Tibial nerve (tissue), 4 donors: Measurements from ENCODE around the gene AP2A2. TPM values are rescaled to one million over a fixed set of nuclear protein-coding genes. Genes with fewer than 3 reads are reported as not detected.

Source experiments
- DNase-seq, 2 donors: peaks; one replicate each; pipeline ENCODE4 v3.0.0-alpha.2; 2019; ENCODE audit warnings: low spot score in 2 of 2
- H3K27ac ChIP-seq, 4 donors: fragments of 200-600 bp; sonication (generic) in 3 of 4; one replicate each; pipeline ENCODE4 v1.5.1; 2017 to 2019; ENCODE audit warnings: mild to moderate bottlenecking in 1 of 4
- H3K27me3 ChIP-seq, 2 donors: fragments of 200-600 bp; sonication (generic) in 1 of 2; one replicate each; pipeline versions ENCODE4 v1.5.1 to v1.6.0; 2017 to 2019
- H3K36me3 ChIP-seq, 3 donors: fragments of 200-600 bp; sonication (generic); one replicate each; pipeline ENCODE4 v1.5.1; 2018 to 2019
- H3K4me1 ChIP-seq, 4 donors: fragments of 200-600 bp; sonication (generic) in 3 of 4; one replicate each; pipeline ENCODE4 v1.5.1; 2017 to 2019
- H3K4me3 ChIP-seq, 4 donors: fragments of 200-600 bp; sonication (generic) in 3 of 4; one replicate each; pipeline ENCODE4 v1.5.1; 2017 to 2019; ENCODE audit warnings: mild to moderate bottlenecking in 1 of 4, moderate library complexity in 1 of 4
- H3K9me3 ChIP-seq, 4 donors: fragments of 200-600 bp; sonication (generic) in 3 of 4; one replicate each; pipeline ENCODE4 v1.5.1; 2017 to 2019
- EP300 ChIP-seq, 2 donors: sonication (generic); formaldehyde crosslinking; IDR thresholded peaks; one replicate each; pipeline ENCODE4 v1.6.1; 2017; ENCODE audit warnings: antibody characterized with exemption in 2 of 2, mild to moderate bottlenecking in 1 of 2
- POLR2A ChIP-seq, 2 donors: fragments of 450-650 bp; IDR thresholded peaks; one replicate each; pipeline ENCODE4 v1.6.1; 2017; ENCODE audit warnings: antibody characterized with exemption in 2 of 2, mild to moderate bottlenecking in 2 of 2, moderate library complexity in 2 of 2
- WGBS, 2 donors: methylation state at CpG; one replicate each; pipeline ENCODE4 v1.1.5; 2018; 5-methylcytosine and 5-hydroxymethylcytosine counted together
- total RNA-seq, 4 donors: library from RNA; depleted of rRNA; stranded (reverse); fragments of >200 nt; gene quantifications; one replicate each; pipeline ENCODE4 v1.1.0, GENCODE V29; 2016
- TF ChIP-seq, protein P1 (sequence below), 5 experiments: fragments of 200-600 bp in 3 of 5; fragments of 450-650 bp in 2 of 5; sonication (generic) in 3 of 5; IDR thresholded peaks; one replicate each; pipeline ENCODE4 v1.5.1; 2016 to 2019; ENCODE audit warnings: antibody characterized with exemption in 5 of 5, mild to moderate bottlenecking in 3 of 5, moderate library complexity in 2 of 5

Gene AP2A2
- total RNA-seq, 4 donors from 2014 or later: 70.8 to 136 (median 90.3) TPM

DNA sequence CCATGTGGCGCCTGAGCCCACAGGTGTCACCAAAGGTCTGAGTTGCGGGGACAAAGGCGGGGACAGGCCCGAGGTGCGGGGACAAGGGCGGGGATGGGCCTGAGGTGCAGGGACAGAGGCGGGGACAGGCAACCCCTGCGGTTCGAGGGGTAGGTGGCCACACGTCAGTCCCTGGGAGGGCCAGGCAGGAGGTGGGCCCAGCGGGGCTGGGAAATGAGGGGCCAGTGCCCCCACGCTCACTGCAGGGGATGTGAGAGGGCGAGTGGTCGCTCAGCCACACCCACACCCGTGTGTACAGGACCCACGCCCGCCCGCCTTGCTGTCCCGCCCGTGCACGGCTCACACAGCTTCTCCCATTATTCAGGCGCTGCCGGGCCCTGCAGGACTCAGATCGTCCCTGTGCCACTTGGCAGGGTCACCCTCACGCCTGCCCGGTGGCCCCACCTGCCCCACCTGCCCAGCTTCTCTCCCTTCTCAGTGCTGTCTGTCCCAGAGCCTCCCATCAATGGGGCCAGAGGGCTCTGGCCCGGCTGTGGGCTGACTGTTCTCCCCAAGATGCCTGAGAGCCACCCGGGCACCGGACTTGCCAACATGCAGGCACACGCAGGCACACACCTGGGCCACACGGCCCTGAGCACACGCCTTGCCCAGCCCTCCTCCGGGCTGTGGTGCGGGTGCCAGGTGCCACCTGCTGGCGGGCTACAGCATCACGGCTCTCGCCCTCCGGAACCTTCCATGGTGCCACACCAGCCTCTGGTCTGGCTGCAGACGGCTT, 125.1 kb downstream of the AP2A2 start:
- Histone ChIP-seq H3K27me3 (peaks cover 0 to 63% of the 10 kb centered on the region in 2 donors), H3K36me3 (no peaks in the 10 kb centered on the region), H3K27ac (no peak overlapping the region), H3K9me3 (no peaks in the 10 kb centered on the region), H3K4me3 (no peak overlapping the region), H3K4me1 (peaks cover 0 to 9% (median 0%) of the 10 kb centered on the region in 4 donors)
- WGBS, 2 donors: 40 to 57% methylated on average over 24 to 29 of the region's 39 CpGs
- TF ChIP-seq, protein P1, sequence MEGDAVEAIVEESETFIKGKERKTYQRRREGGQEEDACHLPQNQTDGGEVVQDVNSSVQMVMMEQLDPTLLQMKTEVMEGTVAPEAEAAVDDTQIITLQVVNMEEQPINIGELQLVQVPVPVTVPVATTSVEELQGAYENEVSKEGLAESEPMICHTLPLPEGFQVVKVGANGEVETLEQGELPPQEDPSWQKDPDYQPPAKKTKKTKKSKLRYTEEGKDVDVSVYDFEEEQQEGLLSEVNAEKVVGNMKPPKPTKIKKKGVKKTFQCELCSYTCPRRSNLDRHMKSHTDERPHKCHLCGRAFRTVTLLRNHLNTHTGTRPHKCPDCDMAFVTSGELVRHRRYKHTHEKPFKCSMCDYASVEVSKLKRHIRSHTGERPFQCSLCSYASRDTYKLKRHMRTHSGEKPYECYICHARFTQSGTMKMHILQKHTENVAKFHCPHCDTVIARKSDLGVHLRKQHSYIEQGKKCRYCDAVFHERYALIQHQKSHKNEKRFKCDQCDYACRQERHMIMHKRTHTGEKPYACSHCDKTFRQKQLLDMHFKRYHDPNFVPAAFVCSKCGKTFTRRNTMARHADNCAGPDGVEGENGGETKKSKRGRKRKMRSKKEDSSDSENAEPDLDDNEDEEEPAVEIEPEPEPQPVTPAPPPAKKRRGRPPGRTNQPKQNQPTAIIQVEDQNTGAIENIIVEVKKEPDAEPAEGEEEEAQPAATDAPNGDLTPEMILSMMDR (IDR thresholded peaks at IDR 0.05): peak; percentile 75 to 93 (median 82)
- TF ChIP-seq EP300 (IDR thresholded peaks at IDR 0.05): no peak
- DNase-seq: peak; percentile 27 to 35

DNA sequence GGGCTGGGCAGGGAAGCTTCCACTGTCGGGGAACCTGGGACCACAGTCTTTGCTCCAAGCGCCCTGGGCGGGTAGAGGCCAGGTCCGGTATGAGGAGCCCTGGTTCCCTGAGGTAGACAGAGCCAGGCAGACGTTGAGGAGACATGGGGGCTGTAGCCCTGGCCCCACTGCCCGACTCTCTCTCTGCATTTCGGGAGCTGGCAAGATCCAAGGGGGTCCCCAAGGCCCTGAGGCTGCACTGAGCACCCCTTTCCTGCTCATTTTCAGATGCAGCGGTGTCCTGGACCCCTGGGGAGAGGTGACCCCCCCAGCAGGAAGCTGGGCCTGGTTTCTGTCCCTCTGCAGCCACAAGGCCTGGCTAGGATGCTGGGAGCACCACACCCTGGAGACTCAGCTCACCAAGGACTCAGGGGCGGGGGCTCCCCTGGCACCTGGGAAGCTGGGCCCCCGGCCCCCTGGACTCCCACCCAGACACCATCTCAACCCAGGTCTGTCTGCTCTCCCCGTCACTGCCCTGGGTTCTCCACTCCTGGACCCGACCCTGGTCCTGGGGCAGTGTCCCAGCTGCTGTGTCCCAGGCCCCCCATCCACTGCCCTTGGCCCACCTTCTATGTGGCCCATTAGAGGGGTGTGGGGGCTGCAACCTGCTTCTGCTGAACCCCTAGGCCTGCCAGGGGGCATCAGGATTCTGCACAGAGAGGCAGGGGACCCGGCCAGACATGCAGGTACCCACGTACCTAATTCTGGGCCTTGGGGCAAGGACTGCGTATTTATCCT, 125.9 kb downstream of the AP2A2 start:
- Histone ChIP-seq H3K9me3 (no peaks in the 10 kb centered on the region), H3K27ac (no peak overlapping the region), H3K4me3 (no peak overlapping the region), H3K36me3 (no peaks in the 10 kb centered on the region), H3K4me1 (peaks cover 0 to 9% (median 0%) of the 10 kb centered on the region in 4 donors), H3K27me3 (peaks cover 0 to 71% of the 10 kb centered on the region in 2 donors)
- TF ChIP-seq, protein P1 (IDR thresholded peaks at IDR 0.05): no peak
- TF ChIP-seq EP300 (IDR thresholded peaks at IDR 0.05) (no peak), POLR2A (IDR thresholded peaks at IDR 0.05) (no peak)
- DNase-seq: no peak
- WGBS, 2 donors: 66 to 85% methylated on average over 6 to 15 of the region's 15 CpGs

DNA sequence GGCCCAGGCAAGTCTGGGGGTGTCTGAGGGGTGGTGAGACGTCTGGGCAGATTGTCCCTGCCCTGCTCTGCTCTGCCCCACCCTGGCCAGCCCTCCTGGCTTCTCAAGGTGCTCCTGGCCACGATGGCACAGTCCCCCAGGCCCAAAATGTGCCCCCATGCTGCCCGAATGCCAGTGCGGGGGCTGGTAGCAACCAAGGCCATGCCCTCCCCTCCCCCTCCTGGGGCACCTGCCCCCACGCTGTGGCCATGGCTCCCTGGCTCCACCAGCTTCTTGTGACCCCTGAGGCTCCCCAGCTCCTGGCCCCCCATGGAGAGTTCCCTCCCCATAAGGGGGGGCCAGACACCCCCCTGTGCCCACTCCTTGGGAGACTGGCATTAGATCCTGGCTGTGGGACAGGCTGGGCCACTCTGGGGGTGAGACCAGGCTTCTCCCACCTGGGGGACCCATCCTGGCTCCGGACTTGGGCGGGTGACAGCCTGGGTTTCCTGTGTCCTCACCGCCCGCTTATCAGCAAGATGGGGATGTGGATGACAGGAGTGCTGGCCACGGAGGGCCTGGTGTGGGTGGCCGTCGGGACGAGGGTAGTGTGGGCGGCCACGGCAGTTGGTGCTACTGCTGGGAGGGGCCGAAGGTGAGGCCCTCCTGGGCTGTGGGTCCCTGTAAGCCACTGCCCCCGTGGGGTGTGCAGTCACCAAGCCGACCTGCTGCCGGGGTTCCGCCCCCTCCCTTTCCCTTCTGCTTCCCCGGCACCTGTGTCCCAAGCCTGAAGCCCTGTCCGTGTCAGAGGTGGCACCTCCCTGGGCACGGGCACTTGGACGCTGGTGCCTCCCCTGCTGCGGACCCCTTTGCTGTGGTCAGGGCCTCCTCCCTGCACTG, 126.7 kb downstream of the AP2A2 start:
- no peak for TF ChIP-seq POLR2A (IDR thresholded peaks at IDR 0.05)
- TF ChIP-seq EP300 (IDR thresholded peaks at IDR 0.05): no peak
- TF ChIP-seq, protein P1 (IDR thresholded peaks at IDR 0.05): no peak
- no peak for DNase-seq
- Histone ChIP-seq H3K27ac (no peak overlapping the region), H3K4me1 (peaks cover 0 to 9% (median 0%) of the 10 kb centered on the region in 4 donors), H3K36me3 (no peaks in the 10 kb centered on the region), H3K9me3 (no peaks in the 10 kb centered on the region), H3K27me3 (peaks cover 0 to 71% of the 10 kb centered on the region in 2 donors), H3K4me3 (no peak overlapping the region)
- 80 to 81% methylated on average over 15 to 25 of the region's 25 CpGs for WGBS, 2 donors

DNA sequence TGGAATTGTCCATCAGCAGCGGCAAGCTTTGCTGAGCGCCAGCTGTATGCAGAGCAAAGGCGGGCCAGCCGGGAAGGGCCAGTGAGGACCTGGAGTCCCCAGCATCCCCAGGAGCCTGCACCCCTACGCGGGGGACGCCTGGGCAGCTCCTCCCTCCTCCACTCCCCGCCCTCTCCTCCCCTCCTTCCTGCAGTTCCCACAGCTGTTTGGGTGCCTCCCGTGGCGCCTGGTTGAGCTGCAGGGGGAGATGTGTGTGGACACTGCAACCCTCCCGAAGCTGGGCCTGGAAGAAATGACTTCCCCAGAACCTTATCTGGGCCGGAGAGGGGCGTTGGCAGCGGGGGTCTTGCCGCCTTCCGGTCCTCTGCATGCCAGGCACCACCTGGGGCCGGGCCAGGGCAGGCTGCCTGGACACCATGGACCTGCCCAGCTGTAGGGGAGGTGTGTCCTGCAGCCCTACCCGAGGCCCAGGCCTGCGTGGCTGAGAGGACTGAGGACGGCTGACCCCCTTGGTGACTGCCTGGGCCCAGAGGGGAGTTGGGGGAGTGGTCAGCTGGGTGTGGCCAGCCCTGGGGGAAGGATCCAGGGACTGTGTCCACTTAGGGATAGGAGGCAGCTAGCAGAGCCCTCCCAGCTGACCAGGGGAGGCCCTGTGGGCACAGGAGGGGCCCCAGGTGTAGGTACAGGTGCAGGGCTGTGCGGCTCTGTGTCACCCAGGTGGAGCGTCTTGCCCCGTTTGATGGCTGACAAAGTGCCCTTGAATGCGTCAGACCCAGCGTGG, 127.6 kb downstream of the AP2A2 start:
- no peak overlapping the region for H3K4me3 ChIP-seq
- H3K4me1 ChIP-seq: peaks cover 0 to 9% (median 0%) of the 10 kb centered on the region in 4 donors
- TF ChIP-seq, protein P1 (IDR thresholded peaks at IDR 0.05): no peak
- TF ChIP-seq POLR2A (IDR thresholded peaks at IDR 0.05) (no peak), EP300 (IDR thresholded peaks at IDR 0.05) (no peak)
- DNase-seq: no peak
- H3K27me3 ChIP-seq: peaks cover 0 to 64% of the 10 kb centered on the region in 2 donors
- H3K9me3 ChIP-seq: no peaks in the 10 kb centered on the region
- H3K36me3 ChIP-seq: no peaks in the 10 kb centered on the region
- no peak overlapping the region for H3K27ac ChIP-seq
- 58 to 82% methylated on average over 10 to 22 of the region's 25 CpGs for WGBS, 2 donors
